HepG2 (cell line): ENCODE measurements around the gene SLC45A3. TPM values are rescaled to one million over a fixed set of nuclear protein-coding genes. Genes with fewer than 3 reads are reported as not detected.
A peak's percentile ranks its signal among the peaks of the same experiment; 100 is the strongest.

Experiments
- ELF1 ChIP-seq: sonication (generic); formaldehyde crosslinking; IDR thresholded peaks from 2 replicates; pipeline ENCODE4 v1.4.0; 2020; ENCODE audit warnings: missing genetic modification reagents
- HNRNPUL1 ChIP-seq: fragments of 200-400 bp; formaldehyde crosslinking; IDR thresholded peaks from 2 replicates; pipeline ENCODE4 v1.6.1; 2017; ENCODE audit warnings: low read depth, mild to moderate bottlenecking, low read length, moderate library complexity
- NCOA5 ChIP-seq: sonication (generic); formaldehyde crosslinking; IDR thresholded peaks from 2 replicates; pipeline ENCODE4 v1.4.0; 2020; ENCODE audit warnings: missing genetic modification reagents
- RBM22 ChIP-seq: fragments of 200-400 bp; formaldehyde crosslinking; optimal IDR thresholded peaks from 2 replicates; pipeline ENCODE3; 2017; ENCODE audit warnings: mild to moderate bottlenecking, low read length, moderate library complexity
- REL ChIP-seq: sonication (generic); formaldehyde crosslinking; conservative IDR thresholded peaks from 2 replicates; pipeline ENCODE4 v1.8.0; 2022; ENCODE audit warnings: mild to moderate bottlenecking, missing genetic modification reagents, moderate library complexity
- SALL1 ChIP-seq: sonication (generic); formaldehyde crosslinking; IDR thresholded peaks from 2 replicates; pipeline ENCODE4 v1.8.0; 2022; ENCODE audit warnings: mild to moderate bottlenecking, missing genetic modification reagents
- SIX4 ChIP-seq: sonication (generic); formaldehyde crosslinking; IDR thresholded peaks from 2 replicates; pipeline ENCODE4 v1.4.0; 2020; ENCODE audit warnings: missing genetic modification reagents
- SP2 ChIP-seq: sonication (generic); formaldehyde crosslinking; IDR thresholded peaks from 2 replicates; pipeline ENCODE4 v1.5.1; 2020; ENCODE audit warnings: mild to moderate bottlenecking, missing genetic modification reagents
- ZBTB43 ChIP-seq: sonication (generic); formaldehyde crosslinking; conservative IDR thresholded peaks from 2 replicates; pipeline ENCODE4 v1.4.0; 2020; ENCODE audit warnings: missing genetic modification reagents
- ZMYM3 ChIP-seq: sonication (generic); formaldehyde crosslinking; IDR thresholded peaks from 2 replicates; pipeline ENCODE4 v1.5.1; 2020; ENCODE audit warnings: mild to moderate bottlenecking, missing genetic modification reagents
- ZNF17 ChIP-seq: sonication (generic); formaldehyde crosslinking; IDR thresholded peaks from 2 replicates; pipeline ENCODE4 v1.5.0; 2020; ENCODE audit warnings: mild to moderate bottlenecking, missing genetic modification reagents
- ZNF230 ChIP-seq: sonication (generic); formaldehyde crosslinking; IDR thresholded peaks from 2 replicates; pipeline ENCODE4 v1.4.0; 2020; ENCODE audit warnings: mild to moderate bottlenecking, missing genetic modification reagents
- ZNF496 ChIP-seq: sonication (generic); formaldehyde crosslinking; IDR thresholded peaks from 2 replicates; pipeline ENCODE4 v1.8.1; 2023; ENCODE audit warnings: mild to moderate bottlenecking, moderate library complexity, missing genetic modification reagents; ENCODE audit not compliant: insufficient replicate concordance
- ZNF629 ChIP-seq: sonication (generic); formaldehyde crosslinking; conservative IDR thresholded peaks from 2 replicates; pipeline ENCODE4 v1.5.0; 2020; ENCODE audit warnings: missing genetic modification reagents
- ZNF660 ChIP-seq: sonication (generic); formaldehyde crosslinking; IDR thresholded peaks from 2 replicates; pipeline ENCODE4 v1.5.1; 2020; ENCODE audit warnings: mild to moderate bottlenecking, low read depth, missing genetic modification reagents, borderline replicate concordance
- polyA plus RNA-seq, 8 experiments: library from polyadenylated mRNA; depleted of rRNA in 3 of 8; stranded (reverse) in 7 of 8; unstranded in 1 of 8; fragments of >200 nt; fragmentation: Illumina TruSeq in 4 of 8; extraction: Trizol in 4 of 8; gene quantifications; 2 replicates each; pipeline versions ENCODE4 v1.2.1 to v1.2.3, GENCODE V29; 2011 to 2016; ENCODE audit warnings: low read depth in 4 of 8, missing spikeins in 1 of 8, mixed read lengths in 1 of 8; ENCODE audit not compliant: insufficient read depth in 1 of 8
- total RNA-seq, 5 experiments: library from RNA; depleted of rRNA; stranded (reverse); fragments of >200 nt; fragmentation: Illumina TruSeq; extraction: Trizol; gene quantifications; 2 replicates each; pipeline ENCODE4 v1.2.3, GENCODE V29; 2016; ENCODE audit warnings: low read depth in 1 of 5
- TF ChIP-seq, protein P1 (sequence below): IDR thresholded peaks from 2 replicates; pipeline ENCODE4 v1.6.1; 2016; ENCODE audit warnings: mild to moderate bottlenecking
- TF ChIP-seq, protein P2 (sequence below): sonication (generic); formaldehyde crosslinking; IDR thresholded peaks from 2 replicates; pipeline ENCODE4 v1.4.0; 2020; ENCODE audit warnings: missing genetic modification reagents, mild to moderate bottlenecking, borderline replicate concordance
- TF ChIP-seq, protein P3 (sequence below): sonication (generic); formaldehyde crosslinking; IDR thresholded peaks from 2 replicates; pipeline ENCODE4 v1.5.1; 2020; ENCODE audit warnings: missing genetic modification reagents, mild to moderate bottlenecking, borderline replicate concordance

The SLC45A3 gene
- total and polyA plus RNA-seq, 2 of the 13 experiments (the other 11 are each of a cell fraction or from before 2014, with no cell fraction given) = 3.4 to 4.1 TPM

- TF ChIP-seq, protein P1, sequence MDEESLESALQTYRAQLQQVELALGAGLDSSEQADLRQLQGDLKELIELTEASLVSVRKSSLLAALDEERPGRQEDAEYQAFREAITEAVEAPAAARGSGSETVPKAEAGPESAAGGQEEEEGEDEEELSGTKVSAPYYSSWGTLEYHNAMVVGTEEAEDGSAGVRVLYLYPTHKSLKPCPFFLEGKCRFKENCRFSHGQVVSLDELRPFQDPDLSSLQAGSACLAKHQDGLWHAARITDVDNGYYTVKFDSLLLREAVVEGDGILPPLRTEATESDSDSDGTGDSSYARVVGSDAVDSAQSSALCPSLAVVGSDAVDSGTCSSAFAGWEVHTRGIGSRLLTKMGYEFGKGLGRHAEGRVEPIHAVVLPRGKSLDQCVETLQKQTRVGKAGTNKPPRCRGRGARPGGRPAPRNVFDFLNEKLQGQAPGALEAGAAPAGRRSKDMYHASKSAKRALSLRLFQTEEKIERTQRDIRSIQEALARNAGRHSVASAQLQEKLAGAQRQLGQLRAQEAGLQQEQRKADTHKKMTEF = peak; percentile 34; the same call in 1 of the 2 replicates
- TF ChIP-seq, protein P2, sequence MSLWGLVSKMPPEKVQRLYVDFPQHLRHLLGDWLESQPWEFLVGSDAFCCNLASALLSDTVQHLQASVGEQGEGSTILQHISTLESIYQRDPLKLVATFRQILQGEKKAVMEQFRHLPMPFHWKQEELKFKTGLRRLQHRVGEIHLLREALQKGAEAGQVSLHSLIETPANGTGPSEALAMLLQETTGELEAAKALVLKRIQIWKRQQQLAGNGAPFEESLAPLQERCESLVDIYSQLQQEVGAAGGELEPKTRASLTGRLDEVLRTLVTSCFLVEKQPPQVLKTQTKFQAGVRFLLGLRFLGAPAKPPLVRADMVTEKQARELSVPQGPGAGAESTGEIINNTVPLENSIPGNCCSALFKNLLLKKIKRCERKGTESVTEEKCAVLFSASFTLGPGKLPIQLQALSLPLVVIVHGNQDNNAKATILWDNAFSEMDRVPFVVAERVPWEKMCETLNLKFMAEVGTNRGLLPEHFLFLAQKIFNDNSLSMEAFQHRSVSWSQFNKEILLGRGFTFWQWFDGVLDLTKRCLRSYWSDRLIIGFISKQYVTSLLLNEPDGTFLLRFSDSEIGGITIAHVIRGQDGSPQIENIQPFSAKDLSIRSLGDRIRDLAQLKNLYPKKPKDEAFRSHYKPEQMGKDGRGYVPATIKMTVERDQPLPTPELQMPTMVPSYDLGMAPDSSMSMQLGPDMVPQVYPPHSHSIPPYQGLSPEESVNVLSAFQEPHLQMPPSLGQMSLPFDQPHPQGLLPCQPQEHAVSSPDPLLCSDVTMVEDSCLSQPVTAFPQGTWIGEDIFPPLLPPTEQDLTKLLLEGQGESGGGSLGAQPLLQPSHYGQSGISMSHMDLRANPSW (CRISPR knock-in tag) = no peak
- TF ChIP-seq HNRNPUL1 (no peak), ZMYM3 (no peak), SIX4 (no peak), ZNF17 (CRISPR knock-in tag) (no peak), REL (no peak), SP2 (no peak), ZNF496 (CRISPR knock-in tag) (no peak), NCOA5 (CRISPR knock-in tag) (no peak), ZBTB43 (CRISPR knock-in tag) (no peak), ELF1 (CRISPR knock-in tag) (no peak), ZNF230 (no peak), ZNF629 (CRISPR knock-in tag) (no peak), RBM22 (no peak), SALL1 (CRISPR knock-in tag) (peak; percentile 89), ZNF660 (CRISPR knock-in tag) (no peak)
- TF ChIP-seq, protein P3, sequence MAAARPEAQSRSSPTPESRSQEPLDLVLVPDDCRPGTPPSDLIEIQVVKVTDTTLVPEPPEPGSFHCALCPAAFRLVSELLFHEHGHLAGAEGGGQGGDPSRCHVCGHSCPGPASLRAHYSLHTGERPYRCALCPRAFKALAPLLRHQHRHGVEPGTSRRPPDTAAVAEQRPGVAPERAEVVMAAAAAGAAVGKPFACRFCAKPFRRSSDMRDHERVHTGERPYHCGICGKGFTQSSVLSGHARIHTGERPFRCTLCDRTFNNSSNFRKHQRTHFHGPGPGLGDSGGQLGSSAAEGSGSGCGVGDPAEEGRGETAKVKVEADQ (CRISPR knock-in tag) = no peak
Measured at GRCh38 chr1:205709640-205710039, 29.3 kb upstream of the SLC45A3 start (continued).
